Left ventricle myocardium superior (tissue), 1 donor: ENCODE measurements around the gene UQCRFS1. TPM values are rescaled to one million over a fixed set of nuclear protein-coding genes. Genes with fewer than 3 reads are reported as not detected.
A peak's percentile ranks its signal among the peaks of the same experiment; 100 is the strongest.
"Not testable (repeated sequence)": the region's sequence is repeated elsewhere in the genome, so short reads cannot be mapped to it uniquely, and the experiment has no call there.

Source experiments
- ATAC-seq: fragments of 200-7000 bp; cut with Tn5 transposase; one replicate; pipeline ENCODE4 v1.9.1; 2020; ENCODE audit warnings: mild to moderate bottlenecking, moderate library complexity
- DNase-seq: peaks from one replicate; pipeline ENCODE4 v3.0.0-alpha.2; 2020
- intact Hi-C: fragments of 100-400 bp; cut with micrococcal nuclease; formaldehyde crosslinking; loops from one replicate; pipeline ENCODE4 v1.11.0; 2022
- total RNA-seq: library from RNA; stranded (reverse); fragmentation: NEBNext Ultra II Directional; extraction: Animal tissue kit (Norgen Biotek cat#: 25700); gene quantifications from one replicate; pipeline ENCODE4 v1.2.1, GENCODE V29; 2021
- donor health status: DM: no; HTN: yes; CAD: no; lungs with severe emphysema.

The UQCRFS1 gene
- total RNA-seq, 1 donor from 2014 or later, result 169 TPM

- no peak for ATAC-seq
- intact Hi-C loops, result no loop called here
- no peak for DNase-seq
Observed at GRCh38 chr19:29217616-29218015, 4.7 kb upstream of the UQCRFS1 start.

- DNase-seq, result no peak
- no peak for ATAC-seq
- intact Hi-C loops, result no loop called here
Observed at GRCh38 chr19:29216021-29216420, 3.1 kb upstream of the UQCRFS1 start.

GRCh38 chr19:29215322-29215845 lies 2.4 kb upstream of the UQCRFS1 start:
- intact Hi-C loops, result no loop called here

GRCh38 chr19:29214411-29214810 lies 1.5 kb upstream of the UQCRFS1 start:
- DNase-seq, result no peak
- no peak for ATAC-seq
- intact Hi-C loops, result no loop called here

More at GRCh38 chr19:29215322-29215845, 2.4 kb upstream of the UQCRFS1 start:
- ATAC-seq (no peak), DNase-seq (no peak)

- intact Hi-C loops, result no loop called here
- ATAC-seq (no peak), DNase-seq (no peak)
Observed at GRCh38 chr19:29212356-29212647, 649 bp downstream of the UQCRFS1 start.

- DNase-seq, result no peak
- peak; percentile 7 for ATAC-seq
- intact Hi-C loops, result no loop called here
Observed at GRCh38 chr19:29211562-29212355, 1.2 kb downstream of the UQCRFS1 start.

GRCh38 chr19:29211041-29211440 lies 1.9 kb downstream of the UQCRFS1 start:
- ATAC-seq, intact Hi-C loops, DNase-seq: not testable (repeated sequence)

GRCh38 chr19:29210502-29210901 lies 2.4 kb downstream of the UQCRFS1 start:
- intact Hi-C loops, ATAC-seq, DNase-seq: not testable (repeated sequence)

- intact Hi-C loops, result not testable (repeated sequence)
- ATAC-seq, result peak; percentile 14
Observed at GRCh38 chr19:29207403-29208187, 5.4 kb downstream of the UQCRFS1 start.

GRCh38 chr19:29206453-29206852 lies 6.5 kb downstream of the UQCRFS1 start:
- intact Hi-C loops, result no loop called here
- DNase-seq (no peak), ATAC-seq (no peak)

More at GRCh38 chr19:29207403-29208187, 5.4 kb downstream of the UQCRFS1 start:
- DNase-seq, result not testable (repeated sequence)

GRCh38 chr19:29202281-29202680 lies 10.7 kb downstream of the UQCRFS1 start:
- DNase-seq (no peak), ATAC-seq (no peak)
- intact Hi-C loops, result no loop called here

- DNase-seq, result no peak
- intact Hi-C loops, result no loop called here
- ATAC-seq, result no peak
Observed at GRCh38 chr19:29201855-29202254, 11.1 kb downstream of the UQCRFS1 start.

GRCh38 chr19:29194658-29195057 lies 18.3 kb downstream of the UQCRFS1 start:
- ATAC-seq (no peak), DNase-seq (no peak)
- intact Hi-C loops, result no loop called here

GRCh38 chr19:29193155-29193554 lies 19.8 kb downstream of the UQCRFS1 start:
- DNase-seq (no peak), ATAC-seq (no peak)
- intact Hi-C loops, result no loop called here

- intact Hi-C loops, result no loop called here
- ATAC-seq (no peak), DNase-seq (no peak)
Observed at GRCh38 chr19:29191005-29191404, 21.9 kb downstream of the UQCRFS1 start.

GRCh38 chr19:29189033-29189360 lies 24.0 kb downstream of the UQCRFS1 start:
- DNase-seq, result no peak
- peak; percentile 51 for ATAC-seq
- intact Hi-C loops, result no loop called here

- DNase-seq (peak; percentile 32), ATAC-seq (peak; percentile 62)
- intact Hi-C loops, result no loop called here
Observed at GRCh38 chr19:29188289-29189032, 24.5 kb downstream of the UQCRFS1 start.

- intact Hi-C loops, result no loop called here
- DNase-seq, result no peak
- ATAC-seq, result no peak
Observed at GRCh38 chr19:29187676-29188075, 25.3 kb downstream of the UQCRFS1 start.

GRCh38 chr19:29185427-29185826 lies 27.5 kb downstream of the UQCRFS1 start:
- intact Hi-C loops, result no loop called here
- ATAC-seq, result no peak
- DNase-seq, result no peak
